Endothelial cell of umbilical vein (primary cell): ENCODE data around the gene TMEM186. TPM values are rescaled to one million over a fixed set of nuclear protein-coding genes. Genes with fewer than 3 reads are reported as not detected.

Experiments
- polyA plus RNA-seq, 4 experiments: library from polyadenylated mRNA; depleted of rRNA in 3 of 4; stranded (reverse) in 3 of 4; unstranded in 1 of 4; fragments of >200 nt; gene quantifications; 2 replicates each; pipeline versions ENCODE4 v1.2.1 to v1.2.3, GENCODE V29; 2011 to 2012; ENCODE audit warnings: missing spikeins in 1 of 4
- total RNA-seq: library from RNA; stranded (reverse); gene quantifications from 2 replicates; pipeline ENCODE4 v1.2.3, GENCODE V29; 2021

The TMEM186 gene
- total and polyA plus RNA-seq, 2 donors (not counting 3 experiments of a cell fraction or from before 2014, with no cell fraction given) = 8.0 to 9.6 TPM

Other genes with a start within 250 kb of the TMEM186 start
- gene TMEM114, start 207.1 kb downstream of the TMEM186 start, total RNA-seq = not detected in 2 replicates
- gene TMEM114, start 207.1 kb downstream of the TMEM186 start, polyA plus RNA-seq = not detected in 2 replicates
- gene METTL22, start 175.9 kb downstream of the TMEM186 start, total RNA-seq = 40.3 and 42.0 TPM in 2 replicates
- gene METTL22, start 175.9 kb downstream of the TMEM186 start, polyA plus RNA-seq = 50.3 and 52.6 TPM in 2 replicates
- gene ABAT, start 123.0 kb downstream of the TMEM186 start, total RNA-seq = 1.3 and 1.6 TPM in 2 replicates
- 1.4 and 1.5 TPM in 2 replicates for gene ABAT, start 123.0 kb downstream of the TMEM186 start, polyA plus RNA-seq
- gene PMM2, start 200 bp upstream of the TMEM186 start, total RNA-seq = 61.3 and 62.8 TPM in 2 replicates
- gene PMM2, start 200 bp upstream of the TMEM186 start, polyA plus RNA-seq = 27.5 and 29.0 TPM in 2 replicates
- 69.2 and 72.5 TPM in 2 replicates for gene CARHSP1, start 71.4 kb upstream of the TMEM186 start, total RNA-seq
- 64.9 and 88.5 TPM in 2 replicates for gene CARHSP1, start 71.4 kb upstream of the TMEM186 start, polyA plus RNA-seq
- not detected in 2 replicates for gene LITAFD, start 84.7 kb upstream of the TMEM186 start, total RNA-seq
- not detected in 2 replicates for gene LITAFD, start 84.7 kb upstream of the TMEM186 start, polyA plus RNA-seq
- 130 and 138 TPM in 2 replicates for gene USP7, start 166.3 kb upstream of the TMEM186 start, total RNA-seq
- gene USP7, start 166.3 kb upstream of the TMEM186 start, polyA plus RNA-seq = 12.3 and 17.7 TPM in 2 replicates